NCI-H1105 (cell line): Measurements from ENCODE around the gene ARMCX5.
A peak's percentile ranks its signal among the peaks of the same experiment; 100 is the strongest.

Experiments used
- DNase-seq: peaks from one replicate; lab custom pipeline; 2025; lab: John Stamatoyannopoulos, UW

The ARMCX5 gene

GRCh38 chrX:102599084-102599950 lies at the start of gene ARMCX5:
Gene ARMCX5, plus strand, starts transcription at chrX:102599515. Its CDS starts 2,627 bp downstream, at chrX:102602142.
- DNase-seq: peak; percentile 68

GRCh38 chrX:102558607-102559006 lies 40.7 kb upstream of the ARMCX5 start:
- DNase-seq: no peak

GRCh38 chrX:102560423-102561068 lies 38.8 kb upstream of the ARMCX5 start:
- DNase-seq: no peak

DNA sequence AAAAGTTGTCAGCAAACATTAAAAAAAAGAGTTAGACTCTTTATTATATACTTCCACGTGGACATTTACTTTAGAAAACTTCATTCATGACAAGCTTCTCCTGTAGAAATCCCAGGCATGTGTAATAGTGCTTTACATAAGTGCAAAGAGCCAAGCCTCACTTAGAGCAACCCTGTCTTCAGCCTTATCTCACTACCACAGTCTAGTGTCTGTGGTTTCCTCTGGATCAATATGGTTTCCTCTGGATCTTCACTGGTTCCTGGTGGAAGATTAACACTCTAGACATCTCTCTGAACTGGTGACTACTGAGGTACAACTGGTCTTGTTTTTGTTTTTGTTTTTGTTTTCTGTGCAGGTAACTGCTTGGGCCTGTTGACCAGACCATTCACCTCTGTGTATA lies 18.4 kb upstream of the ARMCX5 start:
- no peak for DNase-seq

DNA sequence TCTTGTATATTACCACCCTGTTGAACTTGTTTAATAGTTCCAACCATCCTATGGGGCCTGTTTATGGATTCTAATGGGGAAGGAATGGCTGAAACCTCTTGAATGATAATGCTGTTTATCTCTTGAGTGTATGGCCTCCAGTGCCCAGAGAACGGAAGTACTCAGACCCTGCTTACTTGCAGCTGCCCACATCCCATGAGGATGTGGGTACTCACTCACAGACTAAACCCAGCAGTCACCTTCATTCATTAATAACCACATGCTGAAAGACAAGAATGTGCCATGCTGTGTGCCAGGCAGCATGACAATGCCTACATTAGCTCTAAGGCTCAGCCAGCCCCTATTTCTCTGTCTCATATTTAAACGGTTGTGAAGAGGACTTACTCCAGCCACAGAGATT lies 5.9 kb upstream of the ARMCX5 start:
- no peak for DNase-seq

DNA sequence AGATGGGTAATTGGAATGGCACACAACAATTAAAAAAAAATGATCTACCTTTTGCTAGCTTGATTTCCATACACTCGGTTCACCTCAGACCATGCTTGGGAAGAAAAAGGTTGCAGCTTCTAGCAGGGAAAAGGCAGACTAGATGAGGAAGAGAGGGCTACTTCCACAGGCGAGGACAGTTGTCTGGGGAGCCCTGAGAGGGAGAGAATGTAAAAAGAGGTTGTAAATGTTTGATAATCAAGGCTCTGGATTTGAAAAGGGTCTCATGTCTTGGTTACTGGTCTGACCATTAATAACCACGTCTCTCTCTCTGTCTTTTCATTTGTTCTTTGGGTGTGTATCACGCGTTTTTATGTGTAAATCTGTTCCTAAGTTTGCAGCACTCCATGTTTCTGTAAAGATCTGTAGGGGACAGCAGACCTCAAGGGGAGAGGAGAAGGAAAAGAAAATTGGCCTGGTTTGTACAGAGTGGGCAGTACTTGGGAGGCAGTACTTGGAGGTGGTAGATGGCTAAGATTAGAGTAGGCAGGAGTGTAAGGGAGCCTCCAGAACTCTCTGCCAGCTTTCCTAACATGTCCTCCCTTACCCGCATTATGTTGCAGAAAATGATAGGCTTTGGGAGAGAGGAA lies 750 bp downstream of the ARMCX5 start:
- no peak for DNase-seq

DNA sequence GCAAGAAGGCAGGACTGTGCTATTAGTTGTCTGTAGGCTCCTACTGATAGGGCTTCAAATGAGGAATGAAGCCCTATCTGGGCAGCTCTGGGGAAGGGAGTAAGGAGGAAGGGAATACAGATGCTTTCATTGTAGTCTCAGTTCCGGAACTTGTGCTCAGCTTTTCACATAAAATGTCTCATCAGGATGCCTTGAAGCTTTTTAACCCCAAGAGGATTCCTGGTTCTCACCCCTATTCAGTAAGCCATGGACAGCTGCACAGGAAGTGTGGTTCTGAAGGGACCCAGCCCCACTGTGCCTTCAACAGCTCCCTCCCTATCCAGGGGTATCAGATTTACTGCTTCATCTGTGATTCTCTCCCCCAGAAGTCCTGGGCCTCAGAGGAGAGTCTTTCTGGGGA lies 5.0 kb downstream of the ARMCX5 start:
- no peak for DNase-seq

GRCh38 chrX:102606115-102606514 lies 6.8 kb downstream of the ARMCX5 start:
- no peak for DNase-seq

DNA sequence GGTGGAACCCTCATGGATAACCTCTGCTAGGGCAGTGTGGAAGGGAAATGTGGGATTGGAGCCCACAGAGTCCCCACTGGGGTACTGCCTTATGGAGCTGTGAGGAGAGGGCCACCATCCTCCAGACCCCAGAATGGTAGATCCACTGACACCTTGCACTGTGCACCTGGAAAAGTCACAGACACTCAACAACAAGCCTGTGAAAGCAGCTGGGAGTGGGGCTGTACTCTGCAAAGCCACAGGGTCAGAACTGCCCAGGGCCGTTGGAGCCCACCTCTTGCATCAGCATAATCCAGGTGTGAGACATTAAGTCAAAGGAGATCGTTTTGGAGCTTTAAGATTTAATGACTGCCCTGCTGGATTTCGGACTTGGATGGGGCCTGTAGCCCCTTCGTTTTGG lies 11.6 kb downstream of the ARMCX5 start:
- no peak for DNase-seq

- DNase-seq: no peak
Observed at GRCh38 chrX:102624105-102624504, 24.8 kb downstream of the ARMCX5 start.

DNA sequence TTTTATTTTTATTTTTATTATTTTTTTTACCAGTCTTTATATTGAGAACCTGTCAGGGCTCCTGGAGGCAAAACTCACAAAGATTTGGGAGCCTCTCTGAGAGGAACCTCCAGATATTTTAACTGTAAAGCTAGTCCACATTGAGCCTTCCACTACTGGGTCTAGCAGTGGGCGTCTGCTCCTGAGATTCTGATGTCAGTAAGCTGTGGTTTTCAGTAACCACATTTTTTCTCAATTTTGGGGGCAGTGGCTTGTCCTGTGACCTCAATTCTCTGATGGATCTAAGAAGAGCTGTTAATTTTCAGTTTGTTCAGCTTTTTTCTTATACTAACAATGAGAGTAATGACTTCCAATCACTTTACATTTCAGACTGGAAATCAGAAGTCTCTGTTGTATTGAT lies 28.3 kb downstream of the ARMCX5 start:
- no peak for DNase-seq

- DNase-seq: no peak
Observed at GRCh38 chrX:102637561-102637960, 38.2 kb downstream of the ARMCX5 start.

- no peak for DNase-seq
Observed at GRCh38 chrX:102650903-102651241, 51.6 kb downstream of the ARMCX5 start.

- DNase-seq: peak; percentile 11
Observed at GRCh38 chrX:102651242-102652011, 52.1 kb downstream of the ARMCX5 start, which contains the start of gene GPRASP1. Gene GPRASP1, plus strand, starts transcription at chrX:102651483. Its CDS starts 2,431 bp downstream, at chrX:102653914.

GRCh38 chrX:102652031-102652688 lies 52.8 kb downstream of the ARMCX5 start:
- peak; percentile 11 for DNase-seq
